GM08714 (cell line): ENCODE results near the gene SLC1A3.
A peak's percentile ranks its signal among the peaks of the same experiment; 100 is the strongest.

Experiments used
- H3K4me3 ChIP-seq: fragments of 200-500 bp; sonication (Bioruptor generic); 2 replicates; pipeline ENCODE4 v1.5.1; 2014; ENCODE audit warnings: mild to moderate bottlenecking, low read length, inconsistent platforms
- ZNF274 ChIP-seq: IDR thresholded peaks from 2 replicates; pipeline ENCODE4 v1.6.1; 2012; ENCODE audit warnings: mild to moderate bottlenecking, low read depth, low read length

Gene SLC1A3

GRCh38 chr5:36710039-36710438 is 103.6 kb downstream of the SLC1A3 start:
- TF ChIP-seq ZNF274, result no peak
- H3K4me3 ChIP-seq, result no peak overlapping the region

- TF ChIP-seq ZNF274, result no peak
- H3K4me3 ChIP-seq, result no peak overlapping the region
Measured at GRCh38 chr5:36712706-36713105, 106.3 kb downstream of the SLC1A3 start.

- no peak overlapping the region for H3K4me3 ChIP-seq
- TF ChIP-seq ZNF274, result no peak
Measured at GRCh38 chr5:36713541-36713940, 107.1 kb downstream of the SLC1A3 start.

- no peak overlapping the region for H3K4me3 ChIP-seq
- no peak for TF ChIP-seq ZNF274
Measured at GRCh38 chr5:36717131-36717695, 110.8 kb downstream of the SLC1A3 start.

GRCh38 chr5:36719282-36719681 is 112.9 kb downstream of the SLC1A3 start:
- no peak overlapping the region for H3K4me3 ChIP-seq
- no peak for TF ChIP-seq ZNF274

- TF ChIP-seq ZNF274, result no peak
- no peak overlapping the region for H3K4me3 ChIP-seq
Measured at GRCh38 chr5:36720688-36721087, 114.3 kb downstream of the SLC1A3 start.

- no peak overlapping the region; the same call in 1 of the 2 replicates for H3K4me3 ChIP-seq
Measured at GRCh38 chr5:36721664-36722235, 115.3 kb downstream of the SLC1A3 start.

GRCh38 chr5:36722900-36723299 is 116.5 kb downstream of the SLC1A3 start:
- no peak for TF ChIP-seq ZNF274
- peak overlapping the region; percentile 51; the same call in 1 of the 2 replicates for H3K4me3 ChIP-seq

More at GRCh38 chr5:36721664-36722235, 115.3 kb downstream of the SLC1A3 start:
- no peak for TF ChIP-seq ZNF274

GRCh38 chr5:36723912-36724311 is 117.5 kb downstream of the SLC1A3 start:
- peak overlapping the region; percentile 41; the same call in 1 of the 2 replicates for H3K4me3 ChIP-seq
- no peak for TF ChIP-seq ZNF274

- peak overlapping the region; percentile 72; the same call in 1 of the 2 replicates for H3K4me3 ChIP-seq
- no peak for TF ChIP-seq ZNF274
Measured at GRCh38 chr5:36724467-36725332, 118.3 kb downstream of the SLC1A3 start.

GRCh38 chr5:36726317-36726716 is 119.9 kb downstream of the SLC1A3 start:
- no peak overlapping the region for H3K4me3 ChIP-seq
- TF ChIP-seq ZNF274, result no peak

GRCh38 chr5:36726767-36727166 is 120.4 kb downstream of the SLC1A3 start:
- TF ChIP-seq ZNF274, result no peak
- no peak overlapping the region for H3K4me3 ChIP-seq

- no peak for TF ChIP-seq ZNF274
- H3K4me3 ChIP-seq, result no peak overlapping the region
Measured at GRCh38 chr5:36728697-36729543, 122.5 kb downstream of the SLC1A3 start.
